SK-N-SH (cell line): ENCODE data around the gene RAB30. TPM values are rescaled to one million over a fixed set of nuclear protein-coding genes. Genes with fewer than 3 reads are reported as not detected.
A peak's percentile ranks its signal among the peaks of the same experiment; 100 is the strongest.
"Not testable (repeated sequence)": the region's sequence is repeated elsewhere in the genome, so short reads cannot be mapped to it uniquely, and the experiment has no call there.

Source experiments
- CTCF ChIA-PET: fragments of 300-600, 350-600 bp; formaldehyde crosslinking; extraction: SDS; loops from one replicate; lab custom pipeline; 2021; lab: Yijun Ruan, JAX
- POLR2A ChIA-PET: fragments of 350-600 bp; sonication (Branson Sonifier 250); formaldehyde crosslinking; extraction: SDS; loops from one replicate; lab custom pipeline; 2020; ENCODE audit warnings: antibody characterized with exemption, inconsistent platforms; lab: Yijun Ruan, JAX
- DNase-seq: peaks from one replicate; pipeline ENCODE4 v3.0.0; 2012
- H2AFZ ChIP-seq: fragments of 200-600 bp; sonication (generic); 2 replicates; pipeline ENCODE4 v1.8.1; 2016; ENCODE audit warnings: antibody characterized with exemption, mild to moderate bottlenecking, low read depth
- H3F3A ChIP-seq: fragments of 200-600 bp; sonication (generic); replicated peaks from 2 replicates; pipeline ENCODE3; 2016; ENCODE audit warnings: antibody characterized with exemption, mild to moderate bottlenecking; ENCODE audit not compliant: insufficient read depth
- H3K27ac ChIP-seq, 2 experiments: fragments of 200-500 bp in 1 of 2; fragments of 200-600 bp in 1 of 2; sonication (Bioruptor generic) in 1 of 2; sonication (generic), shearing (Covaris generic) in 1 of 2; 2 replicates each; pipeline versions ENCODE4 v1.5.1 to v1.6.1; 2014 to 2016; ENCODE audit warnings: low read depth in 2 of 2, inconsistent platforms in 1 of 2, low read length in 1 of 2, mild to moderate bottlenecking in 1 of 2, mixed read lengths in 1 of 2
- H3K27me3 ChIP-seq: fragments of 200-600 bp; sonication (generic), shearing (Covaris generic); 2 replicates; pipeline ENCODE4 v1.6.1; 2016; ENCODE audit warnings: mixed run types; ENCODE audit not compliant: insufficient read depth
- H3K36me3 ChIP-seq, 2 experiments: fragments of 200-500 bp in 1 of 2; fragments of 200-600 bp in 1 of 2; sonication (Bioruptor generic) in 1 of 2; sonication (generic) in 1 of 2; replicated peaks in 1 of 2; 2 replicates each; pipeline versions ENCODE3 to v1.5.1; 2014 to 2016; ENCODE audit warnings: low read length in 1 of 2, mild to moderate bottlenecking in 1 of 2; ENCODE audit not compliant: insufficient read depth in 2 of 2, control insufficient read depth in 1 of 2
- H3K4me1 ChIP-seq, 2 experiments: fragments of 200-500 bp in 1 of 2; fragments of 200-600 bp in 1 of 2; sonication (Bioruptor generic) in 1 of 2; sonication (generic), shearing (Covaris generic) in 1 of 2; 2 replicates each; pipeline versions ENCODE4 v1.5.1 to v1.6.1; 2014 to 2016; ENCODE audit warnings: low read depth in 1 of 2, low read length in 1 of 2, mixed run types in 1 of 2; ENCODE audit not compliant: insufficient read depth in 2 of 2, control insufficient read depth in 1 of 2
- H3K4me2 ChIP-seq: fragments of 200-600 bp; sonication (generic), shearing (Covaris generic); 2 replicates; pipeline ENCODE4 v1.6.1; 2017; ENCODE audit warnings: mixed run types
- H3K4me3 ChIP-seq, 2 experiments: fragments of 200-500 bp in 1 of 2; fragments of 200-600 bp in 1 of 2; sonication (Bioruptor generic) in 1 of 2; sonication (generic), shearing (Covaris generic) in 1 of 2; 2 replicates each; pipeline versions ENCODE4 v1.5.1 to v1.8.1; 2014 to 2016; ENCODE audit warnings: low read depth in 2 of 2, inconsistent platforms in 1 of 2, low read length in 1 of 2, mild to moderate bottlenecking in 1 of 2, mixed read lengths in 1 of 2, moderate library complexity in 1 of 2
- H3K79me2 ChIP-seq: fragments of 200-600 bp; sonication (generic); 2 replicates; pipeline ENCODE4 v1.8.1; 2017; ENCODE audit warnings: mild to moderate bottlenecking; ENCODE audit not compliant: insufficient read depth
- H3K9ac ChIP-seq: fragments of 200-600 bp; sonication (generic); 2 replicates; pipeline ENCODE4 v1.6.1; 2017; ENCODE audit warnings: mixed run types
- H3K9me2 ChIP-seq: fragments of 200-600 bp; sonication (generic); 2 replicates; pipeline ENCODE4 v1.6.1; 2017; ENCODE audit warnings: mixed run types
- H3K9me3 ChIP-seq: fragments of 200-600 bp; sonication (generic); 2 replicates; pipeline ENCODE4 v1.6.1; 2017; ENCODE audit warnings: mixed run types, mild to moderate bottlenecking, moderate library complexity
- H4K20me1 ChIP-seq: fragments of 200-600 bp; sonication (generic); 2 replicates; pipeline ENCODE4 v1.6.1; 2017; ENCODE audit warnings: mild to moderate bottlenecking, mixed run types; ENCODE audit not compliant: insufficient read depth
- FOSL2 ChIP-seq: IDR thresholded peaks from 2 replicates; pipeline ENCODE4 v1.4.0; 2012; ENCODE audit warnings: low read depth, mild to moderate bottlenecking, moderate library complexity, borderline replicate concordance
- FOXJ3 ChIP-seq: sonication (generic); formaldehyde crosslinking; IDR thresholded peaks from 2 replicates; pipeline ENCODE4 v1.5.1; 2020; ENCODE audit warnings: mild to moderate bottlenecking, missing genetic modification reagents
- NFIC ChIP-seq: IDR thresholded peaks from 2 replicates; pipeline ENCODE4 v1.4.0; 2012; ENCODE audit warnings: borderline replicate concordance
- NRF1 ChIP-seq: IDR thresholded peaks from 2 replicates; pipeline ENCODE4 v1.6.1; 2012; ENCODE audit warnings: low read depth, mild to moderate bottlenecking, low read length
- POLR2AphosphoS5 ChIP-seq: IDR thresholded peaks from 2 replicates; pipeline ENCODE4 v1.6.1; 2012; ENCODE audit warnings: low read depth, low read length
- RCOR1 ChIP-seq: fragments of 150-350 bp; IDR thresholded peaks from 2 replicates; pipeline ENCODE4 v1.6.1; 2017; ENCODE audit warnings: antibody characterized with exemption, low read length
- RXRA ChIP-seq: IDR thresholded peaks from 2 replicates; pipeline ENCODE4 v1.4.0; 2012; ENCODE audit warnings: low read depth, mild to moderate bottlenecking, borderline replicate concordance
- YY1 ChIP-seq: IDR thresholded peaks from 2 replicates; pipeline ENCODE4 v1.4.0; 2012; ENCODE audit warnings: low read depth, mild to moderate bottlenecking
- WGBS: methylation state at CpG from one replicate; pipeline ENCODE4 v1.1.6; 2017; ENCODE audit warnings: low lambda C conversion rate; 5-methylcytosine and 5-hydroxymethylcytosine counted together
- polyA plus RNA-seq, 3 experiments: library from polyadenylated mRNA; depleted of rRNA; stranded (reverse); fragments of >200 nt; gene quantifications; 2 replicates each; pipeline ENCODE4 v1.2.3, GENCODE V29; 2012
- TF ChIP-seq, protein P1 (sequence below): IDR thresholded peaks from 2 replicates; pipeline ENCODE4; 2012
- TF ChIP-seq, protein P2 (sequence below): IDR thresholded peaks from 2 replicates; pipeline ENCODE4 v1.4.0; 2012; ENCODE audit warnings: low read depth, borderline replicate concordance

The RAB30 gene
- polyA plus RNA-seq, 1 of the 3 experiments (the other 2 are of a cell fraction), result 3.3 TPM

DNA sequence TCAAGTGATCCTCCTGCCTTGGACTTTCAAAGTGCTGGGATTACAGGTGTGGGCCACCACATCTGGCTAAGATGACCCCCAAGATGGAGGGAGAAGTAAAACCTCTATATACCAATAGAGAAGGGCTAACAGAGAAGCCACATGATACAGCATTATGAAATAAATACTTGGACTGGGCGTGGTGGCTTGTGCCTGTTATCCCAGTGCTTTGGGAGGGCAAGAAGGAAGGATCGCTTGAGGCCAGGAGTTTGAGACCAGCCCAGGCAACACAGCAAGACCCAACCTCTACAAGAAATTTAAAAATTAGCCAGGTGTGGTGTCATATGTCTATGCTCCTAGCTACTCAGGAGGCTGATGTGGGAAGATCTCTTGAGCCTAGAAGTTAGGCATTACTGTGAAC, 61.7 kb downstream of the RAB30 start:
- Histone ChIP-seq H4K20me1 (no peaks in the 10 kb centered on the region), H3K4me1 (peaks cover 21 to 37% of the 10 kb centered on the region in 2 experiments), H3K27me3 (no peaks in the 10 kb centered on the region), H3F3A (peaks cover 21% of the 10 kb centered on the region), H3K9ac (no peak overlapping the region), H2AFZ (no peak overlapping the region), H3K36me3 (peaks cover 0 to 3% of the 10 kb centered on the region in 2 experiments), H3K4me3 (no peak overlapping the region), H3K27ac (no peak overlapping the region), H3K79me2 (peaks cover 21% of the 10 kb centered on the region), H3K9me2 (no peaks in the 10 kb centered on the region), H3K9me3 (no peaks in the 10 kb centered on the region), H3K4me2 (no peak overlapping the region)
- TF ChIP-seq, protein P1, sequence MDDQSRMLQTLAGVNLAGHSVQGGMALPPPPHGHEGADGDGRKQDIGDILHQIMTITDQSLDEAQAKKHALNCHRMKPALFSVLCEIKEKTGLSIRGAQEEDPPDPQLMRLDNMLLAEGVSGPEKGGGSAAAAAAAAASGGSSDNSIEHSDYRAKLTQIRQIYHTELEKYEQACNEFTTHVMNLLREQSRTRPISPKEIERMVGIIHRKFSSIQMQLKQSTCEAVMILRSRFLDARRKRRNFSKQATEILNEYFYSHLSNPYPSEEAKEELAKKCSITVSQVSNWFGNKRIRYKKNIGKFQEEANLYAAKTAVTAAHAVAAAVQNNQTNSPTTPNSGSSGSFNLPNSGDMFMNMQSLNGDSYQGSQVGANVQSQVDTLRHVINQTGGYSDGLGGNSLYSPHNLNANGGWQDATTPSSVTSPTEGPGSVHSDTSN, result no peak
- TF ChIP-seq RCOR1 (no peak), NRF1 (no peak), FOXJ3 (CRISPR knock-in tag) (no peak), RXRA (no peak), POLR2AphosphoS5 (no peak)
- DNase-seq, result no peak
- 100% methylated on average over 2 of the region's 2 CpGs for WGBS
- POLR2A ChIA-PET, result no interaction called here
- CTCF ChIA-PET, result interaction anchor here (1.2 kb wide), 1 partner anchor 43 kb away, joined by 3 read pairs; no protein-coding TSS in a partner anchor

DNA sequence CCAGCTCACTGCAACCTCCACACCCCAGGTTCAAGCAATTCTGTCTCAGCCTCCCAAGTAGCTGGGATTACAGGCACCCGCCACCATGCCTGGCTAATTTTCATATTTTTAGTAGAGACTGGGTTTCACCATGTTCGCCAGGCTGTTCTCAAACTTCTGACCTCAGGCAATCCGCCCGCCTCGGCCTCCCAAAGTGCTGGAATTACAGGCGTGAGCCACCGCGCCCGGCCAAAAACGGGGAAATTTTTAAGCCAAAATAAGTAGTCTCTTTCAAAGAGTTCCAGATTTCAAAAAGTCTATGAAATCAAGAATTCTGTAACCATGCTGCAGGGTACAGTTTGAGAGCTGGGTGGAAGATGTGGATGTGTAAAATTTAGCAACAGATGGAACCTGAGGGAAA, 62.6 kb downstream of the RAB30 start:
- 97% methylated on average over 10 of the region's 10 CpGs for WGBS
- Histone ChIP-seq H3K79me2 (peaks cover 23% of the 10 kb centered on the region), H3F3A (peaks cover 21% of the 10 kb centered on the region), H3K4me1 (peaks cover 21 to 37% of the 10 kb centered on the region in 2 experiments)
- H3K27ac ChIP-seq, POLR2A ChIA-PET, H3K4me2 ChIP-seq, H2AFZ ChIP-seq, H4K20me1 ChIP-seq, DNase-seq, H3K9me3 ChIP-seq, H3K27me3 ChIP-seq, H3K36me3 ChIP-seq, H3K9me2 ChIP-seq, H3K4me3 ChIP-seq, H3K9ac ChIP-seq: not testable (repeated sequence)
- CTCF ChIA-PET, result interaction anchor here (1.2 kb wide), 1 partner anchor 44 kb away, joined by 3 read pairs; no protein-coding TSS in a partner anchor

DNA sequence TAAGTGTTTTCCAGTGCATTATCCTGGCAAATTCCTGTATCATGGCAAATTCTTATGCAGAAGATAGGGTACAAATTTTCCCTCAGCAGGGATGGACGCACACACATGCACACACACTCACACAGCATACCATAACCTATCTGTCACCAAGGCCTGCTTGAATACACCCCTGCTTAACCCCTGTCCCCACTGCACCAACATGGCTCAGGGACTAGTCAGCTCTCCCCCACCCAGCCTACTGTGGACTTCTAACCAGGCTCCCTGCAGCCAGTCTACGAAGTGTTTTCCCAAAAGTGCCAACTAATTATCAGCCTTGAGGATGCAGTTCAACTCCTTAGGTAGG, 63.1 kb downstream of the RAB30 start:
- ChIA-PET POLR2A (interaction anchor here (1.1 to 1.2 kb wide), 2 partner anchors 10 to 63 kb away, joined by 3 to 6 read pairs; partner anchors contain the start of gene RAB30), CTCF (no interaction called here)
- H2AFZ ChIP-seq, result no peak overlapping the region
- no peaks in the 10 kb centered on the region for H3K9me2 ChIP-seq
- WGBS, result 82% methylated on average over 2 of the region's 2 CpGs
- no peak overlapping the region for H3K9ac ChIP-seq
- H3K27me3 ChIP-seq, result no peaks in the 10 kb centered on the region
- H3K79me2 ChIP-seq, result peaks cover 23% of the 10 kb centered on the region
- TF ChIP-seq YY1 (no peak), NFIC (no peak), FOSL2 (peak; percentile 15; the same call in 1 of the 2 replicates), RCOR1 (no peak)
- TF ChIP-seq, protein P2, sequence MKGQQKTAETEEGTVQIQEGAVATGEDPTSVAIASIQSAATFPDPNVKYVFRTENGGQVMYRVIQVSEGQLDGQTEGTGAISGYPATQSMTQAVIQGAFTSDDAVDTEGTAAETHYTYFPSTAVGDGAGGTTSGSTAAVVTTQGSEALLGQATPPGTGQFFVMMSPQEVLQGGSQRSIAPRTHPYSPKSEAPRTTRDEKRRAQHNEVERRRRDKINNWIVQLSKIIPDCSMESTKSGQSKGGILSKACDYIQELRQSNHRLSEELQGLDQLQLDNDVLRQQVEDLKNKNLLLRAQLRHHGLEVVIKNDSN, result no peak
- H3K36me3 ChIP-seq, result peaks cover 0 to 4% of the 10 kb centered on the region in 2 experiments
- H4K20me1 ChIP-seq, result no peaks in the 10 kb centered on the region
- H3K4me2 ChIP-seq, result peak overlapping the region; percentile 48
- peak overlapping the region in 1 of 2 experiments; percentile 87; a peak in 2 of 4 replicates for H3K27ac ChIP-seq
- H3K4me1 ChIP-seq, result peaks cover 21 to 37% of the 10 kb centered on the region in 2 experiments
- DNase-seq, result no peak
- peaks cover 18% of the 10 kb centered on the region for H3F3A ChIP-seq
- H3K4me3 ChIP-seq, result no peak overlapping the region
- no peaks in the 10 kb centered on the region for H3K9me3 ChIP-seq
